ENCODE data around the gene ARFGEF3.

DNA sequence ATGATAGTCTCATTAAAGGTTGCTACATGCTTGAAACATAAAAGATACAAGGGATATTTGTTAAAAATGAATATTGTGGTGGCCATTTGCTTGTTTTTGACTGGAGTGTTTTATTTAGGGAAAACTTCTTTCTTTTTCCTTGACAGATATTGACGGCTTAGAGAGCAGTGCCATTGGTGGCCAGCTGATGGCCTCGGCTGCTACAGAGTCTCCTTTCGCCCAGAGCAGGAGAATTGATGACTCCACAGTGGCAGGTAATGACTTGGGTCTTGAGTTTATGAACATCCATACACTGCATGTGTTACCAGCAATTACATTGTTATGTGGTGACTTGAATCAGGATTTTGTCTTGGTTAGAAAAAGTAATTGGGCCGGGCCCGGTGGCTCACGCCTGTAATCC lies 124.1 kb downstream of the ARFGEF3 start:
- TF ChIP-seq, protein P1, sequence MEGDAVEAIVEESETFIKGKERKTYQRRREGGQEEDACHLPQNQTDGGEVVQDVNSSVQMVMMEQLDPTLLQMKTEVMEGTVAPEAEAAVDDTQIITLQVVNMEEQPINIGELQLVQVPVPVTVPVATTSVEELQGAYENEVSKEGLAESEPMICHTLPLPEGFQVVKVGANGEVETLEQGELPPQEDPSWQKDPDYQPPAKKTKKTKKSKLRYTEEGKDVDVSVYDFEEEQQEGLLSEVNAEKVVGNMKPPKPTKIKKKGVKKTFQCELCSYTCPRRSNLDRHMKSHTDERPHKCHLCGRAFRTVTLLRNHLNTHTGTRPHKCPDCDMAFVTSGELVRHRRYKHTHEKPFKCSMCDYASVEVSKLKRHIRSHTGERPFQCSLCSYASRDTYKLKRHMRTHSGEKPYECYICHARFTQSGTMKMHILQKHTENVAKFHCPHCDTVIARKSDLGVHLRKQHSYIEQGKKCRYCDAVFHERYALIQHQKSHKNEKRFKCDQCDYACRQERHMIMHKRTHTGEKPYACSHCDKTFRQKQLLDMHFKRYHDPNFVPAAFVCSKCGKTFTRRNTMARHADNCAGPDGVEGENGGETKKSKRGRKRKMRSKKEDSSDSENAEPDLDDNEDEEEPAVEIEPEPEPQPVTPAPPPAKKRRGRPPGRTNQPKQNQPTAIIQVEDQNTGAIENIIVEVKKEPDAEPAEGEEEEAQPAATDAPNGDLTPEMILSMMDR (IDR thresholded peaks at IDR 0.05), result peak in 1 of 6 experiments; percentile 13
- no peak for TF ChIP-seq POLR2A (IDR thresholded peaks at IDR 0.05)
